Spleen (tissue), 7 donors: ENCODE results near the gene NUSAP1.

Source experiments
- POLR2AphosphoS5 ChIP-seq, 3 donors: sonication (generic); formaldehyde crosslinking; IDR thresholded peaks; one replicate each; pipeline ENCODE4 v1.5.1; 2017; ENCODE audit warnings: antibody characterized with exemption in 3 of 3
- TF ChIP-seq, protein P1 (sequence below), 11 experiments: fragments of 200-600 bp in 7 of 11; fragments of 450-650 bp in 4 of 11; sonication (generic) in 4 of 11; IDR thresholded peaks in 8 of 11; conservative IDR thresholded peaks in 3 of 11; 1 replicate in 7 of 11; 2 replicates in 4 of 11; pipeline versions ENCODE4 v1.4.0 to v1.8.0; 2016 to 2021; ENCODE audit warnings: antibody characterized with exemption in 11 of 11, inconsistent platforms in 4 of 11, mild to moderate bottlenecking in 1 of 11
- donor health status: DM: no; HTN: no; CAD: no; lungs with moderate emphysema.
- donor health status: DM: no; HTN: no; CAD: no.
- donor health status: DM: no; HTN: no; CAD: no.

DNA sequence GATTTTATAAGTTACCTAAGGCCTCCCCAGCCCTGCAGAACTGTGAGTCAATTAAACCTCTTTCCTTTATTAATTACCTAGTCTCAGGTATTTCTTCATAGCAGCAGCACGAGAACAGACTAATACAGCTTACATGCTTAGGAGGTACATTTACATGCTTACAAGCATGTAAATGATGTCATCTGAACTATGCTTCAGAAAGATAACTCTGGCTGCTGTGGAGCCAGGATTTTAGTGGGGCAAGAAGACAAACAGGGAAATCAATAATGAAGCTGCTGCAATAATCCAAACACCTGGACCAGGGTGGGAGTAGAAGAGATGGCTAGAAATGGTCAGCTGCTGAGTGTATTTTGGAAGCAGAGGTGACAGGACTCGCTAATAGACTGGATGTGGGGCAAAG is 60.0 kb downstream of the NUSAP1 start:
- TF ChIP-seq, protein P1, sequence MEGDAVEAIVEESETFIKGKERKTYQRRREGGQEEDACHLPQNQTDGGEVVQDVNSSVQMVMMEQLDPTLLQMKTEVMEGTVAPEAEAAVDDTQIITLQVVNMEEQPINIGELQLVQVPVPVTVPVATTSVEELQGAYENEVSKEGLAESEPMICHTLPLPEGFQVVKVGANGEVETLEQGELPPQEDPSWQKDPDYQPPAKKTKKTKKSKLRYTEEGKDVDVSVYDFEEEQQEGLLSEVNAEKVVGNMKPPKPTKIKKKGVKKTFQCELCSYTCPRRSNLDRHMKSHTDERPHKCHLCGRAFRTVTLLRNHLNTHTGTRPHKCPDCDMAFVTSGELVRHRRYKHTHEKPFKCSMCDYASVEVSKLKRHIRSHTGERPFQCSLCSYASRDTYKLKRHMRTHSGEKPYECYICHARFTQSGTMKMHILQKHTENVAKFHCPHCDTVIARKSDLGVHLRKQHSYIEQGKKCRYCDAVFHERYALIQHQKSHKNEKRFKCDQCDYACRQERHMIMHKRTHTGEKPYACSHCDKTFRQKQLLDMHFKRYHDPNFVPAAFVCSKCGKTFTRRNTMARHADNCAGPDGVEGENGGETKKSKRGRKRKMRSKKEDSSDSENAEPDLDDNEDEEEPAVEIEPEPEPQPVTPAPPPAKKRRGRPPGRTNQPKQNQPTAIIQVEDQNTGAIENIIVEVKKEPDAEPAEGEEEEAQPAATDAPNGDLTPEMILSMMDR (IDR thresholded peaks at IDR 0.05 in 8 of 11, conservative IDR thresholded peaks at IDR 0.05 in 3 of 11): no peak
- TF ChIP-seq POLR2AphosphoS5 (IDR thresholded peaks at IDR 0.05): no peak
